Measurements from ENCODE around the gene MACROD2.
"Not testable (repeated sequence)": the region's sequence is repeated elsewhere in the genome, so short reads cannot be mapped to it uniquely, and the experiment has no call there.

MACROD2 gene

GRCh38 chr20:14214046-14214445 is 218.7 kb downstream of the MACROD2 start:
- no peak for DNase-seq (ENCODE audit: low read depth)

GRCh38 chr20:14215880-14216279 is 220.6 kb downstream of the MACROD2 start:
- not testable (repeated sequence) for H3K4me3 ChIP-seq (ENCODE audit: low read depth, low read length); DNase-seq (ENCODE audit: low read depth)

More at GRCh38 chr20:14214046-14214445, 218.7 kb downstream of the MACROD2 start:
- TF ChIP-seq CTCF (IDR thresholded peaks at IDR 0.05; ENCODE audit: insufficient read depth, low read depth, low read length, missing control alignments): no peak
- H3K4me3 ChIP-seq (ENCODE audit: low read depth, low read length): no peak overlapping the region

GRCh38 chr20:14219801-14220461 is 224.6 kb downstream of the MACROD2 start:
- DNase-seq (ENCODE audit: low read depth): no peak
- no peak for TF ChIP-seq CTCF (IDR thresholded peaks at IDR 0.05; ENCODE audit: insufficient read depth, low read depth, low read length, missing control alignments)
- H3K4me3 ChIP-seq (ENCODE audit: low read depth, low read length): no peak overlapping the region

GRCh38 chr20:14220986-14221385 is 225.7 kb downstream of the MACROD2 start:
- H3K4me3 ChIP-seq (ENCODE audit: low read depth, low read length): no peak overlapping the region
- no peak for TF ChIP-seq CTCF (IDR thresholded peaks at IDR 0.05; ENCODE audit: insufficient read depth, low read depth, low read length, missing control alignments)
- no peak for DNase-seq (ENCODE audit: low read depth)

- H3K4me3 ChIP-seq (ENCODE audit: low read depth, low read length): no peak overlapping the region
- no peak for TF ChIP-seq CTCF (IDR thresholded peaks at IDR 0.05; ENCODE audit: insufficient read depth, low read depth, low read length, missing control alignments)
Observed at GRCh38 chr20:14223806-14224205, 228.5 kb downstream of the MACROD2 start.

GRCh38 chr20:14226051-14227049 is 231.0 kb downstream of the MACROD2 start:
- not testable (repeated sequence) for DNase-seq (ENCODE audit: low read depth); H3K4me3 ChIP-seq (ENCODE audit: low read depth, low read length)

More at GRCh38 chr20:14223806-14224205, 228.5 kb downstream of the MACROD2 start:
- DNase-seq (ENCODE audit: low read depth): no peak

GRCh38 chr20:14232650-14233049 is 237.3 kb downstream of the MACROD2 start:
- DNase-seq (ENCODE audit: low read depth): peak; percentile 75
- no peak overlapping the region for H3K4me3 ChIP-seq (ENCODE audit: low read depth, low read length)
- no peak for TF ChIP-seq CTCF (IDR thresholded peaks at IDR 0.05; ENCODE audit: insufficient read depth, low read depth, low read length, missing control alignments)
